ENCODE results near the gene ROR2. TPM values are rescaled to one million over a fixed set of nuclear protein-coding genes. Genes with fewer than 3 reads are reported as not detected.

The ROR2 gene
- total RNA-seq, 2 donors from 2014 or later: 4.0 to 5.4 TPM

GRCh38 chr9:91712811-91713210, 237.2 kb downstream of the ROR2 start:
- no peaks in the 10 kb centered on the region for H3K27me3 ChIP-seq
- H3K9me3 ChIP-seq: peaks cover 0 to 3% (median 0%) of the 10 kb centered on the region in 3 donors
- no peak overlapping the region for H3K4me3 ChIP-seq
- H3K36me3 ChIP-seq (replicated peaks in 1 of 2; ENCODE audit: insufficient read depth in 1 of 2, low read depth in 2 of 2): no peaks in the 10 kb centered on the region
- no peaks in the 10 kb centered on the region for H3K4me1 ChIP-seq
- TF ChIP-seq POLR2A (IDR thresholded peaks at IDR 0.05): no peak
- TF ChIP-seq, protein P1, sequence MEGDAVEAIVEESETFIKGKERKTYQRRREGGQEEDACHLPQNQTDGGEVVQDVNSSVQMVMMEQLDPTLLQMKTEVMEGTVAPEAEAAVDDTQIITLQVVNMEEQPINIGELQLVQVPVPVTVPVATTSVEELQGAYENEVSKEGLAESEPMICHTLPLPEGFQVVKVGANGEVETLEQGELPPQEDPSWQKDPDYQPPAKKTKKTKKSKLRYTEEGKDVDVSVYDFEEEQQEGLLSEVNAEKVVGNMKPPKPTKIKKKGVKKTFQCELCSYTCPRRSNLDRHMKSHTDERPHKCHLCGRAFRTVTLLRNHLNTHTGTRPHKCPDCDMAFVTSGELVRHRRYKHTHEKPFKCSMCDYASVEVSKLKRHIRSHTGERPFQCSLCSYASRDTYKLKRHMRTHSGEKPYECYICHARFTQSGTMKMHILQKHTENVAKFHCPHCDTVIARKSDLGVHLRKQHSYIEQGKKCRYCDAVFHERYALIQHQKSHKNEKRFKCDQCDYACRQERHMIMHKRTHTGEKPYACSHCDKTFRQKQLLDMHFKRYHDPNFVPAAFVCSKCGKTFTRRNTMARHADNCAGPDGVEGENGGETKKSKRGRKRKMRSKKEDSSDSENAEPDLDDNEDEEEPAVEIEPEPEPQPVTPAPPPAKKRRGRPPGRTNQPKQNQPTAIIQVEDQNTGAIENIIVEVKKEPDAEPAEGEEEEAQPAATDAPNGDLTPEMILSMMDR (IDR thresholded peaks at IDR 0.05): no peak
- ATAC-seq: no peak
- no peak overlapping the region for H3K27ac ChIP-seq
- intact Hi-C loops (cut with DNase I): no loop called here
- no peak for DNase-seq
- 86% methylated on average over 7 of the region's 7 CpGs for WGBS, 2 donors

DNA sequence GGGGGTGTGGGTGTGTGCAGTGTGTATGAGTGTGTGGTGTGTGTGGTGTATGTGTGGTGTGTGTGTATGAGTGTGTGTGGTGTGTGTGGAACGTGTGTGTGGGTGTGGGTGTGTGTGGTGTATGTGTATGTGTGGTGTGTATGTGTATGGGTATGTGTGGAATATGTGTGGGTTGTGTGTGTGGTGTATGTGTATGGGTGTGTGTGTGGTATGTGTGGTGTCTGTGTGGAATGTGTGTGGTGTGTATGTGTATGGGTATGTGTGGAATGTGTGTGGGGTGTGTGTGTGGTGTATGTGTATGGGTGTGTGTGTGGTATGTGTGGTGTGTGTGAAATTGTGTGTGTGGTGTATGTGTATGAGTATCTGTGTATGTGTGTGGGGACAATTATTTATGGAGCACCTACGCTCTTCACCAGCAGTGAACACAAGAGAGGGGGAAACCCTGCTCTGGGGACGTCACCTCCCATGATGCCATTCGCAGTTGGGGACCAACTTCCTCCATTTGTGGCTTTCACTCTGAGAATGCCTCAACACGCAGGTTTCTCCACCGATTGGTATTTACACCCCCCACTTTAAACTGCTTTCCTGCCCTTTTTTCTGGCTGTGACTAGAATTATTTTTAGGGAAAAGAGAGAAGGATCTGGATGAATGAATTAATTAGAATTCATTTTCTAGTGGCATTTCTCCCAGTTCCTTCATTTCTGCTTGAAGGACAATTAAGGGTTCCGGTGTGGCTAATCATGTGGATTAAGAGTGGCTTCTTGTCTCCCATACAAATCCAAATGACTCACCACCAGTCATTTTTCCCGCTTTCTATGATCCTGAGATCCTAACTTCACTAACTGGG, 238.1 kb downstream of the ROR2 start:
- ATAC-seq (no peak), DNase-seq (peak in 1 of 4 donors; percentile 20)
- Histone ChIP-seq H3K4me3 (no peak overlapping the region), H3K27me3 (no peaks in the 10 kb centered on the region), H3K9me3 (peaks cover 0 to 3% (median 0%) of the 10 kb centered on the region in 3 donors), H3K27ac (no peak overlapping the region), H3K36me3 (replicated peaks in 1 of 2; ENCODE audit: insufficient read depth in 1 of 2, low read depth in 2 of 2) (no peaks in the 10 kb centered on the region), H3K4me1 (no peaks in the 10 kb centered on the region)
- intact Hi-C loops (cut with DNase I): no loop called here
- 66 to 79% methylated on average over 8 of the region's 8 CpGs for WGBS, 2 donors
- TF ChIP-seq, protein P1 (IDR thresholded peaks at IDR 0.05): no peak
- no peak for TF ChIP-seq POLR2A (IDR thresholded peaks at IDR 0.05)

GRCh38 chr9:91710158-91710557, 239.9 kb downstream of the ROR2 start:
- H3K27me3 ChIP-seq: no peaks in the 10 kb centered on the region
- 61 to 69% methylated on average over 8 of the region's 8 CpGs for WGBS, 2 donors
- no peaks in the 10 kb centered on the region for H3K9me3 ChIP-seq
- DNase-seq (no peak), ATAC-seq (no peak)
- no peak overlapping the region for H3K27ac ChIP-seq
- TF ChIP-seq, protein P1 (IDR thresholded peaks at IDR 0.05): no peak
- TF ChIP-seq POLR2A (IDR thresholded peaks at IDR 0.05): no peak
- no peaks in the 10 kb centered on the region for H3K4me1 ChIP-seq
- H3K36me3 ChIP-seq (replicated peaks in 1 of 2; ENCODE audit: insufficient read depth in 1 of 2, low read depth in 2 of 2): no peaks in the 10 kb centered on the region
- intact Hi-C loops (cut with DNase I): no loop called here
- H3K4me3 ChIP-seq: no peak overlapping the region

DNA sequence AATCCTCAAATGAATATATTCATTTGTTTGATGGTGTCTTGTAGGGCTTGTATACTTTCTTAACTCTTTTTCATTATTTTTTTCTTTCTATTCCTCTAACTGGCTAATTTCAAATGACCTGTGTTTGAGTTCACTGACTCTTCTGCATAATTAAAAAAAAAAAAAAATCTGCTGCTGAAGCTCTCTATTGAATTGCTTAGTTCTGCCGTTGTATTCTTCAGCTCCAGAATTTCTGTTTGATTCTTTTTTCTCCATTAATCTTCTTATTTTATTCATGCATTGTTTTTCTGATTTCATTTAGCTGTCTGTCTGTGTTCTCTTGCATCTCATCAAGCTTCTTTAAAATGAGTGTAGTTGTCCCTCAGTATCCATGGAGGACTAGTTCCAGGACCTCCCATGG, 244.6 kb downstream of the ROR2 start:
- WGBS, 2 donors: 71 to 90% methylated on average over 1 of the region's 1 CpG
- Histone ChIP-seq H3K27ac (no peak overlapping the region), H3K9me3 (no peaks in the 10 kb centered on the region), H3K4me1 (no peaks in the 10 kb centered on the region), H3K27me3 (no peaks in the 10 kb centered on the region), H3K4me3 (no peak overlapping the region), H3K36me3 (replicated peaks in 1 of 2; ENCODE audit: insufficient read depth in 1 of 2, low read depth in 2 of 2) (no peaks in the 10 kb centered on the region)
- no peak for DNase-seq
- TF ChIP-seq, protein P1 (IDR thresholded peaks at IDR 0.05): no peak
- TF ChIP-seq POLR2A (IDR thresholded peaks at IDR 0.05): no peak
- no peak for ATAC-seq
- intact Hi-C loops (cut with DNase I): no loop called here

DNA sequence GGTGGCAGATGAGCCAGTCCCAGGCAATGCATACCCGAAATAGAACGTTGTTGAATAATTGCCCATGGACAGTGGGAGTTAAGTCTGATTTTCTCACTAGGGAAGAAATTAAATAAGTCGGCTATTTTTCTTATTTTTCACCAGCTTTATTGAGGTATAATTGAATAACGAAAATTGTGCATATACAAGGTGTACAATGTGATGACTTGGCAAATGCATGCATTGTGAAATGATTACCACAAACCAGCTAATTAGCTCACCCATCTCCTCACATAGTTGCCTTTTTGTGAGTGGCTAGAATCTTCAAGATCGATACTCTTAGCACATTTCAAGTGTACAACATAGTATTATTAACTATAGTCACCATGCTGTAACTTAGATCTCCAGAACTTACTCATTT, 249.6 kb downstream of the ROR2 start:
- H3K27ac ChIP-seq: no peak overlapping the region
- no peaks in the 10 kb centered on the region for H3K36me3 ChIP-seq (replicated peaks in 1 of 2; ENCODE audit: insufficient read depth in 1 of 2, low read depth in 2 of 2)
- intact Hi-C loops (cut with DNase I): no loop called here
- H3K4me1 ChIP-seq: no peaks in the 10 kb centered on the region
- H3K27me3 ChIP-seq: no peaks in the 10 kb centered on the region
- no peaks in the 10 kb centered on the region for H3K9me3 ChIP-seq
- no peak overlapping the region for H3K4me3 ChIP-seq
- 71 to 77% methylated on average over 5 of the region's 5 CpGs for WGBS, 2 donors
- DNase-seq (no peak), ATAC-seq (no peak)
- no peak for TF ChIP-seq POLR2A (IDR thresholded peaks at IDR 0.05)
- TF ChIP-seq, protein P1 (IDR thresholded peaks at IDR 0.05): no peak
